Thyroid gland (tissue), 4 donors: ENCODE results near the gene CFAP300. TPM values are rescaled to one million over a fixed set of nuclear protein-coding genes. Genes with fewer than 3 reads are reported as not detected.
A peak's percentile ranks its signal among the peaks of the same experiment; 100 is the strongest.

Source experiments
- DNase-seq, 2 donors: peaks; one replicate each; pipeline ENCODE4 v3.0.0-alpha.2; 2019
- H3K27ac ChIP-seq, 3 donors: fragments of 200-600 bp; sonication (generic); 1 replicate in 2 of 3; 2 replicates in 1 of 3; pipeline ENCODE4 v1.5.1; 2016 to 2019; ENCODE audit warnings: mild to moderate bottlenecking in 1 of 3, moderate library complexity in 1 of 3
- H3K27me3 ChIP-seq: fragments of 200-600 bp; sonication (generic); one replicate; pipeline ENCODE4 v1.5.1; 2019
- H3K36me3 ChIP-seq, 2 donors: fragments of 200-600 bp; sonication (generic); one replicate each; pipeline ENCODE4 v1.5.1; 2016 to 2019
- H3K4me1 ChIP-seq, 2 donors: fragments of 200-600 bp; sonication (generic); one replicate each; pipeline ENCODE4 v1.5.1; 2017 to 2019
- H3K4me3 ChIP-seq, 3 donors: fragments of 200-600 bp; sonication (generic); replicated peaks in 1 of 3; 1 replicate in 2 of 3; 2 replicates in 1 of 3; pipeline ENCODE4 v1.5.1; 2016; ENCODE audit warnings: mild to moderate bottlenecking in 1 of 3
- H3K9me3 ChIP-seq: fragments of 200-600 bp; sonication (generic); one replicate; pipeline ENCODE4 v1.5.1; 2017
- CTCF ChIP-seq, 6 experiments: fragments of 200-600 bp in 3 of 6; fragments of 450-650 bp in 3 of 6; sonication (generic) in 3 of 6; IDR thresholded peaks; one replicate each; pipeline ENCODE4 v1.5.1; 2016 to 2019; ENCODE audit warnings: antibody characterized with exemption in 6 of 6, mild to moderate bottlenecking in 2 of 6, inconsistent platforms in 1 of 6, moderate library complexity in 1 of 6
- POLR2A ChIP-seq, 2 donors: fragments of 450-650 bp; IDR thresholded peaks; one replicate each; pipeline ENCODE4 v1.6.1; 2017; ENCODE audit warnings: antibody characterized with exemption in 2 of 2, mild to moderate bottlenecking in 2 of 2, moderate library complexity in 1 of 2
- WGBS, 2 donors: methylation state at CpG; one replicate each; pipeline ENCODE4 v1.1.5; 2017; 5-methylcytosine and 5-hydroxymethylcytosine counted together
- intact Hi-C: fragments of 100-400 bp; cut with DNase I; formaldehyde crosslinking; loops from one replicate; pipeline ENCODE4 v1.15.1; 2023
- total RNA-seq, 4 donors: library from RNA; depleted of rRNA; stranded (reverse); fragments of >200 nt; gene quantifications; one replicate each; pipeline ENCODE4 v1.2.3, GENCODE V29; 2016

Gene CFAP300
- 1 to 10 TPM in 3 of 4 donors, not detected in 1; 1.5 to 5.9 (median 1.6) TPM for total RNA-seq

- Histone ChIP-seq H3K27ac (peak within 1 kb of the TSS in 2 of 3 donors; percentile 23 to 43), H3K27me3 (no peaks in the 10 kb centered on the region), H3K4me1 (no peaks in the 10 kb centered on the region), H3K4me3 (peak within 1 kb of the TSS; percentile 7 to 55 (median 42)), H3K9me3 (no peaks in the 10 kb centered on the region), H3K36me3 (no peaks in the 10 kb centered on the region)
- intact Hi-C loops: no loop called here
- peak; percentile 77 to 80 for DNase-seq
- no peak for TF ChIP-seq CTCF (IDR thresholded peaks at IDR 0.05)
- TF ChIP-seq POLR2A (IDR thresholded peaks at IDR 0.05): peak in 1 of 2 donors; percentile 27
- WGBS, 2 donors: 5% methylated on average over 6 to 30 of the region's 45 CpGs
Observed at GRCh38 chr11:102047305-102047924, at the start of gene CFAP300. TSS of gene CFAP300 (plus strand) at chr11:102047437. CDS start at chr11:102047471, 34 bp downstream.

GRCh38 chr11:102001657-102002338 lies 45.4 kb upstream of the CFAP300 start:
- no peaks in the 10 kb centered on the region for H3K9me3 ChIP-seq
- H3K4me3 ChIP-seq: no peak overlapping the region
- TF ChIP-seq POLR2A (IDR thresholded peaks at IDR 0.05) (no peak), CTCF (IDR thresholded peaks at IDR 0.05) (no peak)
- 98% methylated on average over 3 of the region's 3 CpGs for WGBS, 2 donors
- no peak overlapping the region for H3K27ac ChIP-seq
- peaks cover 0 to 3% of the 10 kb centered on the region in 2 donors for H3K4me1 ChIP-seq
- intact Hi-C loops: no loop called here
- H3K27me3 ChIP-seq: no peaks in the 10 kb centered on the region
- no peak for DNase-seq
- H3K36me3 ChIP-seq: no peaks in the 10 kb centered on the region

DNA sequence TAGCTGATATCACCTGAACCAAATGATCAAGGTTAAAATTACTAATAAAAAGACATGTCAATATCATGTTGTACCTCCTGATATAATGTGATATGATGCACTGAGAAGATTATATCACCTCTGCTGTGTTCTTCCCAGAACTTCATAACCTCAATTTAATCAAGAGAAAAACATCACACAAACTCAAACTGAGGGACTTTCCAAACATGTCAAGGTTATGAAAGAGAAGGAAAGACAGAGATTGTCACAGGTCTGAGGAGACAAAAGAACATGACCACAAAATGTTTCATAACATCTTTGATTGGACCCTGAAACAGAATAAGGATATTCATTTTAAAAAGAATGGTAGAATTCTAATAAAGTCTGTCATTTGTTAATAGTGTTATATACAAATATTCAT lies 43.0 kb upstream of the CFAP300 start:
- no peak for DNase-seq
- H3K27me3 ChIP-seq: no peaks in the 10 kb centered on the region
- no peak for TF ChIP-seq POLR2A (IDR thresholded peaks at IDR 0.05)
- TF ChIP-seq CTCF (IDR thresholded peaks at IDR 0.05): no peak
- H3K36me3 ChIP-seq: no peaks in the 10 kb centered on the region
- no peak overlapping the region for H3K4me3 ChIP-seq
- no peaks in the 10 kb centered on the region for H3K9me3 ChIP-seq
- intact Hi-C loops: no loop called here
- H3K27ac ChIP-seq: no peak overlapping the region
- peaks cover 3 to 6% of the 10 kb centered on the region in 2 donors for H3K4me1 ChIP-seq

- intact Hi-C loops: loop anchor here (5.0 kb wide), 1 partner anchor 143 kb away; no protein-coding TSS in a partner anchor
- 85 to 93% methylated on average over 4 of the region's 4 CpGs for WGBS, 2 donors
Observed at GRCh38 chr11:102005306-102005705, 41.9 kb upstream of the CFAP300 start.

More at GRCh38 chr11:102005306-102005705, 41.9 kb upstream of the CFAP300 start:
- TF ChIP-seq CTCF (IDR thresholded peaks at IDR 0.05) (no peak), POLR2A (IDR thresholded peaks at IDR 0.05) (no peak)
- no peaks in the 10 kb centered on the region for H3K27me3 ChIP-seq
- H3K9me3 ChIP-seq: no peaks in the 10 kb centered on the region
- no peak overlapping the region for H3K27ac ChIP-seq
- no peak overlapping the region for H3K4me3 ChIP-seq
- H3K4me1 ChIP-seq: peaks cover 3 to 6% of the 10 kb centered on the region in 2 donors
- H3K36me3 ChIP-seq: no peaks in the 10 kb centered on the region
- no peak for DNase-seq
